H4 (cell line): ENCODE data around the gene NTRK2. TPM values are rescaled to one million over a fixed set of nuclear protein-coding genes. Genes with fewer than 3 reads are reported as not detected.
A peak's percentile ranks its signal among the peaks of the same experiment; 100 is the strongest.

Source experiments
- DNase-seq: peaks from one replicate; pipeline ENCODE4 v3.0.0-alpha.2; 2015; ENCODE audit warnings: low spot score
- total RNA-seq: library from RNA; depleted of rRNA; stranded (reverse); fragments of >200 nt; shearing (Covaris generic); gene quantifications from 2 replicates; pipeline ENCODE4 v1.2.3, GENCODE V29; 2014

Gene NTRK2
- total RNA-seq, 1 experiment from 2014 or later, result 0.39 TPM

GRCh38 chr9:84937180-84937579, 267.7 kb downstream of the NTRK2 start:
- DNase-seq, result no peak

DNA sequence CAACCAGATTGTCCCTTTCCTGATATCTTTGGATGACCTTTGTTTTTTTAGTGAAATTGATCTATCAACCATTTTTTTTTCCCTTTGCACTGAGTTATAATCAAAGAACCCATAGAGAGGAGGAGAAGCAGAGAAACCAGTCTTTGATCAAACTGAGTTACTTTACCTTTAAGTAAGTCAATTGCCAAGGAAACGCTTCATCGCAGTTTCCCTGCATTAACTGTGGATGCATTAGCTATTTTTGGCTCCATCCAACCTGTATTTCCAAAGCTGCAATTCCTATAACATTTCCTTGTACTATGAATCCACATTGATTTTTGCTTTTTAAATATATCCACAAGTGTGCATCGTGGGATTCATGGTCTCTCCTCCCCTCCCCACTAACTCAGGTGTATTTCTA, 268.1 kb downstream of the NTRK2 start:
- no peak for DNase-seq

DNA sequence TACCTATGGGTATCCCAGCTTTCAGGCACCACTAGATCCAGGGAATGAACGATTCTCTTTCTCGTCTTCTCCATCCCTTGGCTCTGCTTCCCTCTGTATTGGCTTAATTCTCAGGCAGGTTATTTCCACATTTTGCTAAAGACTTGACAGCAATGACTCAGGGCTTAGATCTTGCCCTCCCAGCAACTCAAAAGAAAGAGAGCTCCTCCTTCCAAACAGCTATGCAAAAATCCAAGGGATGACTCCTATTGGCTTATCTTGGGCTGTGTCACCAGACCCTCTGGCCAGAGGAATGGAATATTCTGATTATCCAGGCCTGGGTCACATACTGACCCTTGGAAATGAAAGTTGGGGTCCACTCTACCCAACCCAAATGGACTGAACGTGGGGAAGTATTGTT, 270.2 kb downstream of the NTRK2 start:
- DNase-seq, result no peak

GRCh38 chr9:84940294-84940693, 270.8 kb downstream of the NTRK2 start:
- no peak for DNase-seq

- no peak for DNase-seq
Observed at GRCh38 chr9:84941792-84942191, 272.3 kb downstream of the NTRK2 start.

GRCh38 chr9:84943482-84944050, 274.0 kb downstream of the NTRK2 start:
- DNase-seq, result no peak

DNA sequence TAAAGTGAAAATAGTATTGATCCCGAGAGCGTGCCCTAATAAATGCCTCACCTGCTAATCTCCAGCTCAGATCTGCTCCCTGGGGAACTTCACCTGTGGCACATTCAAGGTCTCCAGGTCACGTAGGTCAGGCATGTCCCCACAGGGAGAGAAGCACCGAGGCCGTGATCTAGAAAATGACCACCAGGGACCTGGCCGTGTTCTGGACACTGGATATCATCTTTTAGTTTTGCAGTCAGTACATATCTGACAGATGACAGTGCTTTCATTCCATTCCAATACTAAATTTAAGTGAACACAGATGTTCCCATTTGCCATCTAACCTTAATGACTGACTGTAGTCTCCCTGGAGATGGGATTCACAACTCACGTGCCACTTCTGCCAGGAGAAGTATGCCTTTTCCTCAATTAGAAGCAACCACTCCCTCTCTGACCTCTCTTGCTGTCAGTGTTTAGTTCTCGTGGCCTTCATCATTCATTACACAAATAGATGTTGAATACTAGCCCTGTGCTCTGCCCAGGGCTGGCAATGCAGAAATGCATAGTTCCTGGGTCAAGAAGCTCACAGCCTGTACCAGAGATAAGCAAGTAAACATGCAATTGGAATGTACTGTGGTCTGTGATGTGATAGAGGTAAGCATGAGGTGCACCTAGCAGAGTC, 276.5 kb downstream of the NTRK2 start:
- DNase-seq, result no peak

GRCh38 chr9:84947412-84947972, 278.0 kb downstream of the NTRK2 start:
- peak; percentile 58 for DNase-seq

DNA sequence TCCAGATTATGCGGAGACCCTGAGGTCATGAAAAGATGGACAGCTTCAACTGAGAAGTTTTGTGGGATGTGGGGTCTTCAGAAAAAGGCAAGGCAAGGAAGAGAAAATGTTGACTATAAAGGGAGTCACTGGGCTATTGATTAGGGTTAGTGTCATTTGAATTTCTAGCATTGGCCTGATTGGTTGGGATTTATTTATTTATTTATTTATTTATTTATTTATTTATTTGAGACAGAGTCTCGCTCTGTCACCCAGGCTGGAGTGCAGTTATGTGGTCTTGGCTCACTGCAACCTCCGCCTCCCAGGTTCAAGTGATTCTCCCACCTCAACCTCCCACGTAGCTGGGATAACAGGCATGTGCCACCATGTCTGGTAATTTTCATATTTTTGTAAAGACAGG, 279.7 kb downstream of the NTRK2 start:
- DNase-seq, result no peak

- DNase-seq, result no peak
Observed at GRCh38 chr9:84949971-84950370, 280.4 kb downstream of the NTRK2 start.

GRCh38 chr9:84950879-84951811, 281.6 kb downstream of the NTRK2 start:
- no peak for DNase-seq

- no peak for DNase-seq
Observed at GRCh38 chr9:84953252-84953773, 283.8 kb downstream of the NTRK2 start.

DNA sequence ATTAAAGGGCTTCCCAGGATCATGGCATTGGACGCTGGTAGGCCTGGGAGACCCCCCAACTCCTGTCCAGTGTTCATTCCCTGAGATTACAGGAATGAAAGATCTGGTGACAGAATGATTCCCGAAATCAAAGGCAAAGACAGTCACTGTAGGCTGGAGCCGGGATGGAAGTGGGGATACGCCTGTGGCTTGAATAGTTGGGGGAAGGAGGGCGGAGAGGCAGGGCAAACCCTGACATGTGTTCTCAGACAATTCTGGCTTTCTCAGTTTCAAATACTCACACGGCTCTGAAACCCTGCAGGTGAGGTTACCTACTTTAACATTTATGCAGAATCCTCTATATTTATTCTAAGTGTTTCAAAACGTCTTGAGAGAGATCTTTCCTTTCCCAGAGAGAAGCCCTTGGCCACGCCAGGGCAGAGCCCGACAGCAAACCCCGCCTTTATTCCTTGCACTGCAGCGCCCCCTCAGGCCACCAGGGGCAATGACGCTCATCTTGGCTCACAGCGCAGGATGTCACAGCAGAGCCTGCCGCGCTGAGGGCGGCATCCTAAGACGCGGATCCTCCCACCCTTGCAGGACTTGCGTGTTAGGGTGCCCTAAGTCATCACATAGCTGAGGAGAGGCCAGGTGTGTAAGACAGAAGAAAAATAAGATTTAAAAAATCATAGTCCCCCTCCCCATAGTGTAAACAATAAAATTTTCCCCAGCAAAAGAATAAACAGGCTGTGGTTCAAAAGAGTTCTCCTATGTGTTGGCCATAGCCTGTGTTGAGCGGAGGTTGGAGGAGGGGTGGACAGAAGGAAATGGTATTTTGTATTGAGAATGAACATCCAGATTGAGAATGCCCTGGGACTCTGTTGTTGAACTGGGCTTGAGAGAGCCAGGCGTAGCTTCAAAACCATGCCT, 284.5 kb downstream of the NTRK2 start:
- peak; percentile 69 for DNase-seq

DNA sequence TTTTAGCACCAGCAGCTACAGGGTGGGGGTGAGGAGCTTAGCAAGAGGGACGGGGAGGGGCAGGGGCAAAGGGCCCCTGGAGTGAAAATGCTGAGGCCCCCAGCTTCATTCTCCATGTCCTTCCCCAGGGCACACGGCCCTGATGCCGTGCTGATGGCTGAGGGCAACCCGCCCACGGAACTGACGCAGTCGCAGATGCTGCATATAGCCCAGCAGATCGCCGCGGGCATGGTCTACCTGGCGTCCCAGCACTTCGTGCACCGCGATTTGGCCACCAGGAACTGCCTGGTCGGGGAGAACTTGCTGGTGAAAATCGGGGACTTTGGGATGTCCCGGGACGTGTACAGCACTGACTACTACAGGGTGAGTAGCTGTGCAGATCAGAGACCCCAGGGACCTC, 285.6 kb downstream of the NTRK2 start:
- no peak for DNase-seq

- no peak for DNase-seq
Observed at GRCh38 chr9:84955971-84956370, 286.4 kb downstream of the NTRK2 start.

DNA sequence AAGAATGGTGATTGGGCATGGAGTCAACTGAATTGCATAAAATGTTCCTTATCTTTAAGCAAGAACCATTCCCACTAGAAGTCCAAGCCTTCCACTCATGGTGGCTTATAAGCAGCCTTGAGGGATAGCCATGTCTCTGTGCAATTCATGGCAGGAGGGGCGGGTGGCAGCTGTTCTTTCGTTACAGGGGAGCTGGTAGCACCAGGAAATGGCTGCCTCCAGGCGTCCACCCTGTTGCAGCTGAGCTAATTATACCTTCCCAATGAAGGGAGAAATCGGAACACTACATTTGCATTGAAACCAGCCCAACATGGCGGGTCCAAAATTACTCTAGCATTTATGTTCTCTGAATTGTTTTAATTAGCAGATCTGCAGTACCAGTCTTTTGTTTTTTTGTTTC, 289.8 kb downstream of the NTRK2 start:
- no peak for DNase-seq

- DNase-seq, result no peak
Observed at GRCh38 chr9:84966876-84967830, 297.6 kb downstream of the NTRK2 start.

- DNase-seq, result peak; percentile 66
Observed at GRCh38 chr9:84969084-84969483, 299.6 kb downstream of the NTRK2 start.

GRCh38 chr9:84969736-84970135, 300.2 kb downstream of the NTRK2 start:
- DNase-seq, result no peak

DNA sequence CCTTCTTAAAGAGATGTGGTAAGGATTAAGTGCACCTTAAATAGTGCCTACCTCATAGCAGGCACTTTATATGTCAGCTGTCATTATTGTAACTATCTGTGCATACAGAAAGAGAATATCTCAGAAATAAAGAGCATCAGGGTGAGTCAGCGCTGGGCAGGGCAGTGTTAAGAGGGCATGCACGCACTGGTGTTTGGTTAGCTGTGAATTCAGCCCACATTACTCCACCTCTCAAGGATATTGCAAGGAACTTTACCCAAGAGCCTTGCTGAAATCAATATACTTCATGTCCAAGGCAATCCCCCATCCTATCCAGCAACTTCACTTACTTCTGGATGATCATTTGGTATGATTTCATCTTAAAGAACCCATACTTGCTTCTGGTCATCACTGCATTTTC, 300.9 kb downstream of the NTRK2 start:
- peak; percentile 74 for DNase-seq
